Sciatic nerve (tissue), 2 donors: ENCODE measurements around the gene DISC1. TPM values are rescaled to one million over a fixed set of nuclear protein-coding genes. Genes with fewer than 3 reads are reported as not detected.
"Not testable (repeated sequence)": the region's sequence is repeated elsewhere in the genome, so short reads cannot be mapped to it uniquely, and the experiment has no call there.

ENCODE experiments used
- ATAC-seq: fragments of 200-7000 bp; cut with Tn5 transposase; one replicate; pipeline ENCODE4 v1.9.1; 2020; ENCODE audit warnings: mild to moderate bottlenecking, moderate library complexity
- DNase-seq: peaks from one replicate; pipeline ENCODE4 v3.0.0-alpha.2; 2020; ENCODE audit warnings: low spot score
- intact Hi-C: fragments of 100-400 bp; cut with DNase I; formaldehyde crosslinking; loops from one replicate; pipeline ENCODE4 v1.14.2; 2022
- total RNA-seq: library from RNA; stranded (reverse); fragmentation: NEBNext Ultra II Directional; extraction: Animal tissue kit (Norgen Biotek cat#: 25700); gene quantifications from one replicate; pipeline ENCODE4 v1.2.1, GENCODE V29; 2021
- donor health status: DM: no; HTN: no; CAD: no.
- donor health status: DM: no; HTN: no; CAD: no.

The DISC1 gene
- total RNA-seq, 1 donor from 2014 or later: 34.5 TPM

DNA sequence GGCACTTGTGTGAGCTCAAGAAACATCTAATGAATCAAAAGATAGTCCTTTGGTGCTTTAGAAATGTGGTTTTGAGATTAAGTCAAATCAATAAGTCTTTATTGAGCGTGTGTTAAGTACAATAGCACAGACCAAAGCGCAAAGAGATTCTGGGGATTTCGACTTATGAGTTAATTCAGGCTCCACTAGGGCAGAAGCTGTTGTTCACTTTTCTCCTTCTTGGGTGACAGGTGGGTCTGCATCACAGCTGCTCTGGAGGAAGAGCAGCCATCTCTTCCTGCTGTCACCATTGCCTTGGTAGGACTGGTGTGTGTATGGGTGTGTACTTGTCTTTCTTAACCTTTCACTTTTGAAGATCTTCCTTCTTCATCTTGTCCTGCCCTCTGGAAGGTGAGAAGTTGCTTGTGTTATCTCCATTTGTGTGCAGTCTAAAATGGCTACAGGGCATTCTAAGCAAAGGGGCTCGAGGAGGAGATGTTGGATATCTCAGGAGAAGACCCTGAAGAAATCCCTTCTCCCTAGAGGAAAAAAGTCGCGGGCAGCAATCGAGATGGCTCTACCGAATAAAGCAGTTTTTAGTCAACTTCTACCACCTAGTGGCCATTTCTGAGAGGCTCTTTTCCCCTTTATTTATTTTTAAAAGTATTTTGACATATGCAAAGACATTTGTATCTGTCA lies 22.9 kb upstream of the DISC1 start:
- ATAC-seq (peak; percentile 75), DNase-seq (no peak)
- intact Hi-C loops: loop anchor here (5.0 kb wide), 1 partner anchor 246 kb away; no protein-coding TSS in a partner anchor

DNA sequence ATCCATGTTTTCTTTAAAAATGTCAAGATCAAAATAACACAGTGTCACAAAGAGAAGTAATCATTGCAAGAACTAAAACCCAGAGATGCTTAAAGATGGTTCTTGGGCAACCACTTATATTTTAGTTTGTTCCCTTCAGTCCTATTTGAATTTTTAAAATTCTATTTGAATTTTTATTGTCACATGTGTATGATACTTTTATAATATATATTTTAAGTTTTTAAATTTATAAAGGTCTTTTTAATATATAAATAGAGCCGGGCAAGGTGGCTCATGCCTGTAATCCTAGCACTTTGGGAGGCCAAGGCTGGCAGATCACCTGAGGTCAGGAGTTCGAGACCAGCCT lies 22.3 kb upstream of the DISC1 start:
- no peak for ATAC-seq
- DNase-seq: no peak
- intact Hi-C loops: loop anchor here (5.0 kb wide), 1 partner anchor 247 kb away; no protein-coding TSS in a partner anchor

DNA sequence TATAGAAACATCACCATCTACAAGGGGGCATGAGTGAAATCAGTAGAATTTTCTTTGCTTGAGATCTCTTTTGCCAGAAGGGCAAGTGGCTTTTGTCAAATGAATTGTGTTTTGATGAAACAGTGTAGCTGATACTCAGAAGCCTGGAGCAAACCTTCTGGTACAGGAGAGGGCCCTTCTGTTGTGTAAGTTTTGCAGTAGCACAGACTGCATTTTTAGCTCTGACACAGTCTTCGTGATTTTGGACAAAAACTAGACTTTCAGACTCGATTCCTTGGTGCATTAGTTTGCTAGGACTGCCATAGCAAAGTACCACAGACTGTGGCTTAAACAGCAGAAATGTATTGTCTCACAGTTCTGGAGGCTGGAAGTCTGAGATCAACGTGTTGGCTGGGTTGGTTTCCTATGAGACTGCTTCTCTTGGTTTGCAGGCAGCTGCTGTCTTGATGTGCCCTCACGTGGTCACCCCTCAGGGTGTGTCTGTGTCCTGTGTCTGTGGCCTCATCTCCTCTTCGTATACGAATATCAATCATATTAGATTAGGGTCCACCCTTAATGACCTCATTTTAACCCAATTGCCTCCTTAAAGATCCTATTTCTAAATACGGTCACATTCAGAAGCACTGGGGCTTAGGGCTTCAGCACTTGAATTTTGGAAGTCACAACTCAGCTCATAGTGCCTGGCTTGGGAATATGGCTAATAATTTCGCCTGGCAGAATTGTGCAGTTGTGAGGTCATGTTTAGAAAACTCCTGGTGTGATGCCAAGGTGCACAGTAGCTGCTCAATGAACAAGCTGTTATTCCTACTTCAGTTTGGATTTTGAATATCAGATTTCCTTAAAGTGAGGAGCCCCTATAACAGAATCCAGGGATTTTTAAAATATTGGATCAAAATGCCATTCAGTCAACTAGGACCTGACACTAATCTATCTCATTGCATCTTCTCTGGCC lies 21.2 kb upstream of the DISC1 start:
- intact Hi-C loops: no loop called here
- ATAC-seq (no peak), DNase-seq (no peak)

DNA sequence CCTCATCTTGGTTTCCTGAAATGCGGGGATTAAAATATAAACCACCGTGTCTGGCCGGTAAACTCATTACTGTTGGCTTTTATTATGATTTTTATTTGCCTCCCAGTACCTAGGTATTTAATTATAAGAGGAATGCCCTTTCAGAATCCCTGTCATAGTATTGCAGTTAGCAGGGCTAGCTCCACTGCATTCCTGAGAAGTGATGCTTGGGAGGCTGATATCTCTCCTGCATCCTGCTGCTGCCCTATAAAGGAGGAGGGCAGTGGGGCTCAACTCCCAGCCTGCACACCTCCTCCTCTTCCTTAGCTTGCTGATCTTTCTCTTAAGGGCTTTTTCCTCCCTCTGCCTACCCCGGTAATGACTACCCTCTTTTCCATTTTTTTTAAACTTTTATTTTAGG lies 19.9 kb upstream of the DISC1 start:
- DNase-seq: no peak
- ATAC-seq: no peak
- intact Hi-C loops: no loop called here

DNA sequence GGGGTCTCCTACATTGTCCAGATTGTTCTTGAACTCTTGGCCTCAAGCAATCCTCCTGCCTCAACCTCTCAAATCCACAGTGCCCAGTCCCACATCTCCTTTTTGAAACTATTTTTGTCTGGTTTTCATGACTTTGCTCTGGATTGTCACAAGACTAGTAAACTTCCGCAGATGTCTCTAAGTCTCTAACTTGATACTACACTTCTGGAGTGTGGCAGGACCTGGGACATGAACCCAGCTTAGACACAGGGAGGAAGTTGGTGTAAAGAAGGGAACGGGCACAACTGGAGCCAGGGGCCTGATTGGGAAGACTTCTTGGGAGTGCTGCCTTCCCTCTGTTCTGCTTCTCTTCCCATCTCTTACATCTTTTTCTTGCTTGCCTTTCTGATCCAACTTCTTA lies 16.2 kb upstream of the DISC1 start:
- DNase-seq: no peak
- intact Hi-C loops: no loop called here
- ATAC-seq: peak; percentile 66

DNA sequence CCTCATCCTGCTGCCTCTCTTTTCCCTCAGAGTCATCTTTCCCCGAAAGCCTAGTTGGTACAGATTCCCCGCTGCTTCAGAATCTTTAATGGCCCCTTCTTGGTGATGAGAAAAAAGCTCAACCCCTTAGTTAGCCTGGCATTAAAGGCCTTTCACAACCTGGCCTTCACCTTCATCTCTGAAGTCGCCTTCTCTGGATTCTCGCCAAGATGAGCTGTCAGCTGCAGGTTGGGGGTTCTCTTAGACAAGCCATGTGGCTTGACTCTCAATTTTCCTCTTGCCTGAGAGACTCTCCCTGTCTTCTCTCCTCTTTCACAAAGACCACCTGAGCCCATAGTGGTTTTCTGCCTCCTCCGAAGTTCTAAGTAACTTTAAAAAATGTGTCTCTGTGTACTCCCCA lies 15.5 kb upstream of the DISC1 start:
- ATAC-seq: no peak
- no peak for DNase-seq
- intact Hi-C loops: no loop called here

DNA sequence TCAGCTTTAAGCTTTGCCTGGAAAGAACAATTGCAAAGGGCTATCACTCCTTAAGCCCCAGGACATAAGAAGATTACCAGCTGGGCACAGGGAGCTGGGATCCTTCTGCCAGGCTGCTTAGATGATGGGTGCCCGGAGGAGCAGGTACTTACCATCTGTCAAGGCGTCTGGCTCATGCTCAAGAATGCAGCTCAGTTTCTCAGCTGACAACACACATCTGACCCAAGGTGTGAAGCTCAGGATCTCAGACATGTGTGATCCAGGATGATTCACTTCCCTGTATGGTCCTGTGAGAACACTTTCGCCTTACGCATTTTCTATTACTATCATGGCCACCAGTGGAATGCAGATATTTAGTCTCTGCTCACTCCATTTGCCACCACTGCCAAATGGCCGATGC lies 14.7 kb upstream of the DISC1 start:
- intact Hi-C loops: no loop called here
- DNase-seq (no peak), ATAC-seq (no peak)

DNA sequence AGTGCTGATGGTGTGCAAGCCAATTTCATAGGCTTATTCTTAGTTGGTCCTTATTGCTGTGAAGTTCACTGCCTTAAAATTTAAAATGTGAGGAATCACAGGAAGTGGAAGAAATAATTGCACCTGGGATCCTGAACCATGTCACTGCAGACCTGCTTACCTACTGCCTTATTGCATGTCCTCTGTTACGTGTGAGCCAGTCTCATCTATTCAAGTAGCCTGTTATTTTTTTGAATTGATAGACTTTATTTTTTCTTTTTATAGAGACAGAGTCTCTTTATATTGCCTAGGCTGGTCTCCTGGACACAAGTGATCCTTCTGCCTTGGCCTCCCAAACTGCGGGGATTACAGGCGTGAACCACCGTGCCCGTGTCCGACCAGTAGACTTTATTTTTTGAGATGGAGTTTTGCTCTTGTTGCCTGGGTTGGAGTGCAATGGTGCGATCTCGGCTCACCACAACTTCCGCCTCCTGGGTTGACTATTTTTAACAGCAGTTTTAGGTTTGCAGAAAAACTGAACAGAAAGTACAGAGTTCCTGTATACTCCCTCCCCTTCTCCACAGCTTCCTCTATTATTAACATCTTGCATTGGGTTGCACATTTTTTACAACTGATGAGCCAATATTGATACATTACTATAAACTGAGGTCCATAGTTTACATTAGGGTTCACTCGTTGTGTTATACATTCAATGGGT lies 14.0 kb upstream of the DISC1 start:
- DNase-seq (no peak), ATAC-seq (peak; percentile 74)
- intact Hi-C loops: no loop called here

DNA sequence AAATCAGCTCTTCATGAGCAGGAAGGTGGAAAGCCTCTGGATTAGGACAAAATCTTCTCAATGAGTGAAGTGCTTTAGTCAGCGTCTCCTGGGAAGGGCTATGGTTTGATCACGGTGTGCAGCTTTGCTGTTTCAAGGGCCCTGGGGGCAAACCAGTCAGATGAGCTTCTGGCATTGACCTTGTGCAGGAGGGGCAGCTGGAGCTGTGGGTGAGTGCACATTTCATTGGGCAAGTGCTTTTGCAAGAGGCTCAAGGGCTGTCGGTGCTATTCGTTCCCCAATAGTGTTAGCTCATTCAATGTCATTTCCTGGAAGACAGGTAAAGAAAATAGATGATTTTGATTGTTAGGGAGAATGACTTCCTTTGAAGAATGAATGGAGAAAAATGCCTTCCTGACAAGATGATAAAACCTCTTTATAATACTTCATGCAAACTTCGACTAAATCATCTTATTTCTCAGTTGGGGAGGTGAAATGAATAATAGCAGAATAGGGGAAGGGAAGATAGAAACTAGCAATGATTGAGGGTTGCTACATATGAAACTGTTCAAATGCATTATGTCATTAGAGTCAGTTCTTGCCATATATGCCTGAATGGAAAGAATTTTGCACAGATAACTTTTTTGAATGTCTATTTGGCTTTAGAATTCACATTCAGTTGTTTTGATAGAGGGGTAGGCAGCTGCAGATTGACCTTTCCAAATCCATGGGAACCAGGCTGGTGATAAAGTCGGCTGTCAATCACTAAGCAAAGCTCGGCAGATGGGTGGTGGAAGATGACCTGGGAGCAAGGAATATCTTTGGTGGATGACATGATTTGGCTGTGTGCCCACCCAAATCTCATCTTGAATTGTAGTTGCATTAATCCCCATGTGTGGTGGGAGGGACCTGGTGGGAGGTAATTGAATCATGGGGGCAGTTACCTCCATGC lies 12.9 kb upstream of the DISC1 start:
- DNase-seq (no peak), ATAC-seq (no peak)
- intact Hi-C loops: no loop called here

DNA sequence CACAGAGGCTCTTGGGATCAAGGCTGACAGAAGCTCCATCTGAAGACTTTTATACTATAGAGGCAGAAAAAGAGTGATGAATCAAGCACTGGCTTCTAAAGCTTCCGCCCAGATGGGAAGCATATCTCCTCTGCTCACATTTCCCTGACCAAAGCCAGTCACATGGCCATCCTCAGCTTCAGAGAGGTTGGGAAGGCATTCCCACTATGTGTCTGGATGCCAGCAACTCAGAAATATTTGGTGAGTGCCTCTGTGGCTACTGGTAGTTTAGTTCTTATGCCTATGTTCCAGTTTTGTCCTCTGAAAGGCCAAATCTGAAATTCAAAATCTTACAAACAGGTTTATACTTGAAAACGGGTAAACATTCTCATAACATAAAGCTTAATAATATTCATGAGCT lies 9.9 kb upstream of the DISC1 start:
- intact Hi-C loops: no loop called here
- DNase-seq (no peak), ATAC-seq (no peak)

DNA sequence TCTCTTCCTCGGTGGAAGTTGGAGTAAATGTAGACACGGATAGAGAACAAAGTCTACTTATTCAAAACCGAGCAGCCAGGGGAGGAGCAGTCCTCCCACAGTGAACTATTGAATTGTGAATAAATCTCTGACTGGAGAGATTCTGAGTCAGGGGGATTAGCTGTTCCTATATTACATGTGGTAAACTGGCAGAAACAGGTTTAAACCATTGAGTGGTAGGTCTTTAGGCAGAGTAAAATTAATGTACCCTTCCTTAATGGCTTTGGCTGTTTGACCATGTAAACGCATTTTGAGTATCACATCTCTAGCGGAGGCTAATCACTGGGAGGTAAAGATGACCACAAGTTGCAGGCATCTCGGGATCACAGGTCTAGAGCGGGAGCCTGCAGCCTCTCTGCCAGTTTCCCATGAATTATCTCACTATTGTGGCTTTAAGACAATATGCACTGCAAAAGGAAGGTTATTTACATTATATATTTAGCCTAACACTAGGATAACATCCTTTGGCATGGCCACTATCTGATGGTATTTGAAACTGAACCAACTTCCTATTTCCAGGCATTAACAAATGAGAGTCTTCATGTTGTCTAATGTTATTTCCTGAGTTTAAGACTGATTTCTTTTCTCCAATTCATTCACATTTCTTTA lies 7.9 kb upstream of the DISC1 start:
- intact Hi-C loops: no loop called here
- DNase-seq: no peak
- no peak for ATAC-seq

DNA sequence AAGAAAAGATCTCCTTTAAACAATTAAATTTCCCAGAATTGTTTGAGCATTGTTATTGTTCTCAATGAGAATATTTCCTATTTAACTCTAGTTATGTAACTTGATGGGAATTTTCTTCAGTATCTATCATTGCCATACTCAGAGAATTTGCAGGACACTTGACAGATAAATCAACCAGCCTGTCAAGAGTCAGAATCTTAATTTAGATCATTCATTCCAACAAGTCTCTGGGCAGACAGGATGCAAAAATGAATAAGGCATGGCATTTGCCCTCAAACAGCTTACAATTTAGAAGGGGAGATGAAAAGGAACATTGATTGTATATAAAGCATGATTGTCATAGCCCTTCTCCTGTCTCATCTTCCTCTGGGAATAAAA lies 7.3 kb upstream of the DISC1 start:
- no peak for DNase-seq
- no peak for ATAC-seq
- intact Hi-C loops: no loop called here

DNA sequence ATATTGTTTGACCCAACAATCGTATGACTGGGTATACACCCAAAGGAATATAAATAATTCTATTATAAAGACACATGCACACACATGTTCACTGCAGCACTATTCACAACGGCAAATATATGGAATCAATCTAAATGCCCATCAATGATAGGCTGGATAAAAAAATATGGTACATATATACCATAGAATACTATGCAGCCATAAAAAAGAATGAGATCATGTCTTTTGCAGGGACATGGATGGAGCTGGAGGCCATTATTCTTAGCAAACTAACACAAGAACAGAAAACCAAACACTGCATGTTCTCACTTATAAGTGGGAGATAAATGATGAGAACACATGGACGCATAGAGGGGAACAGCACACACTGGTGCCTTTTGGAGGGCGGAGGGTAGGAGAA lies 1.5 kb upstream of the DISC1 start:
- DNase-seq, ATAC-seq, intact Hi-C loops: not testable (repeated sequence)

DNA sequence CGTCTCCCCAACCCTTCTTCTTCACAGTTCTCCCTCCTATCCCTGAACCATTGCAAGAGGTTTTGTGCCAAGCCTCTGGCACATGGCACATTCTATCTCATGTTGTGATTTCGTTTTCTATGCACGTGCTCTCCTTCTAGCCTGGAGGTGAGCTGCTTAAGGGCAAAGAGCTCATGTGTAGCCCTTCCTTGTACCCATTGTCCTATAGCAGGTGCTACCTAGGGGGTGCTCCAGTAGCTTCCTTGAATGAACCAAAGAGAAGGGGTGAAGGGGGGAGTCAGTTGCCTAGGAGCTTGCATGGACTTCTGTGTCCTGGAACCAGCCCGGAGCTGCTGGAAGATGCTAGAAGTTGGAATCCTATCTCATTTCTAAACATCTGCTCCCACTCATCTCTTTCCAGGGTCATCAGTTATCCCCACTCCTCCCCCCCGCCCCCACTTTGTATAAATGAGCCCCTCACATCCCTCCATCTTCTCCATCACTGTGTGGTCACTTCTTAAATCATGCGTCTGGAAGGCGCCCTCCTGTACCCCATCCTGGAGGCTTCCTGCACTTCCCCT lies 535 bp upstream of the DISC1 start:
- intact Hi-C loops: no loop called here
- ATAC-seq: peak; percentile 5
- no peak for DNase-seq

DNA sequence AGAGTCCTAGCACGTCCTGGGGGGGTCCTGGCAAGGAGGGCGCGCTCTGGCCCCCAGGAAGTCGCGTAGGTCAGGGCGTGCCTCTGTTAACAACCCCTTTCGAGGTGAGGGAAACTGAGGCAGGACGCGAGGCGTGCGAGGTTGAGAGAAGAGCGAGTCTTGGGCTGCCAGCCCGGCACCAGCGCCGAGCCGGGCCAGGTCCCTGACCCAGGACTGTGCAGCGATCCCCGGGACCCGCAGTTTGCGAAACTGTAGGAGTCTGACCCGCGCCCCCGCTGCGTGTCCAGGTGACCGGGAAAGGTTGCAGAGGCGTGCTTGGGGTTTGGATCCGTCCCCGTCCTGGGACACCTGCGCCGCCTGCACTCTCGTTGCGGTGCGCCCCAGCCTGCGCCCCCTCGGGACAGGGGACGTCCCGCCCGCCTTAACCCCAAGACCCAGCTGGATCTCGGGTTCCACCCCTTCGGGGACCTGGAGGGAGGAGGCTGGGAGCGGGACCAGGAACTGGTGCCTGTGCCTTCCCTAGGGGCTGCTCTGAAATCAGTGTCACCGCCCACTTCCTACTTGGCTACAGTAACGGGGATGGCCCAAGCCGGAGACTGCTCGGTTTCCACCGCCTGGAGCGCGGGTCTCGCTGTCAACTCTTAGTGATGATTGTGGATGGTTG lies 493 bp downstream of the DISC1 start:
- peak; percentile 86 for ATAC-seq
- intact Hi-C loops: no loop called here
- peak; percentile 82 for DNase-seq

DNA sequence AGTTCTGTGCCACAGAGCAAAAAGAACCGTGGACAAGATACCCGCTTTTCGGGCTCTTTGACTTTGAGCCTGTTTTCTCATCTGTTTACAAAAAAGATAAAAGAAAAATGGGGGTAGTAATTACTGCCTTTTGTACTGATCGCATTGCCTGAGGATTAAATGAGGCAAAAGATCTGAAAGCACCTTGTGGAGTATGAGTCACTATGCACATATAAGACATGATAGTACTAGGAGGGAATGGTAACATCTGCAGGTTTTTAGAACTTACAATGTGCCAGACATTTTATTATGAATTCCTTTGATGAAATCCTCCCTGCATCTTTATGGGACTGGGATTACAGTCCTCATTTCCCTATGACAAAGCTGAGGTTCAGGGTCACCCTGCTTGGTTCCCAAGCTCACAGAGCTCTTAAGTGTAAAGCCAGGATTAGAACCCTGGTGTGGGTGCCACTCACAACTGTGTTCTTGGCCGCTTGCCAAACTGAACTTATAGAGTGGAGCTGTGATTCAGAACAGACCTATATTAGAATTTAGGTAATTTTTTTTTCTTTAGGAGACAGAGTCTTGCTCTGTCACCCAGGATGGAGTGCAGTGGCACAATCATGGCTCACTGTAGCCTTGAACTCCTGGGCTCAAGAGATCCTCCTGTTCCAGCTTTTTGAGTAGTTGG lies 1.8 kb downstream of the DISC1 start:
- intact Hi-C loops: no loop called here
- DNase-seq: no peak
- ATAC-seq: no peak

DNA sequence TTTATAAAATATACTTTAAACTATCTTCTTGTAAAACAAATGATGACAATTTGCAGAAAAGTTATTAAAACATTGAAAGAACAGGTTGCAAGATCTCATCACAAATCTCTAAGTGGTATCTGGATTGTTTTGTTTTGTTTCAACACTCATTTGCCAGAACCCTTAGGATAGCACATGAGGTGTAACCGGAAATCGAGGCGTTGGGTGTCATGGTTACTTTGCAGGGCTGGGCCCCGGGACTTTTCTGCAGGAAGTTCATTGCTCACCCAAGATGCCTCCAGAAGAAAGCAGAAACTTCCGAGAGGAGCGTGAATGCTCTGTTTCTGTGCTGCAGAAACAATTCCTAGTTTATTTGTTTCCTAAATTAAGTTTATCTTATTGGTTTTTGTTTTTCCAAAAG lies 2.5 kb downstream of the DISC1 start:
- no peak for ATAC-seq
- intact Hi-C loops: no loop called here
- DNase-seq: no peak
